ENCODE measurements around the gene LY86. TPM values are rescaled to one million over a fixed set of nuclear protein-coding genes. Genes with fewer than 3 reads are reported as not detected.
A peak's percentile ranks its signal among the peaks of the same experiment; 100 is the strongest.
"Not testable (repeated sequence)": the region's sequence is repeated elsewhere in the genome, so short reads cannot be mapped to it uniquely, and the experiment has no call there.

The LY86 gene
- polyA plus RNA-seq, 3 donors from 2014 or later = 3.2 to 26.3 (median 17.1) TPM

- H3K4me1 Mint-ChIP-seq = peaks cover 26 to 33% of the 10 kb centered on the region in 2 donors
- no peak for DNase-seq
- no peak overlapping the region for H3K27ac Mint-ChIP-seq
- H3K4me3 Mint-ChIP-seq = no peak overlapping the region
- peaks cover 0 to 12% (median 2%) of the 10 kb centered on the region in 3 donors for H3K27me3 Mint-ChIP-seq (ENCODE audit: low read depth in 3 of 3)
- no peaks in the 10 kb centered on the region for H3K36me3 Mint-ChIP-seq
- H3K9me3 Mint-ChIP-seq = no peaks in the 10 kb centered on the region
Measured at GRCh38 chr6:6595025-6595424, 6.5 kb downstream of the LY86 start.

- H3K4me3 Mint-ChIP-seq = no peak overlapping the region
Measured at GRCh38 chr6:6595952-6596351, 7.4 kb downstream of the LY86 start.

GRCh38 chr6:6596529-6597328 is 8.2 kb downstream of the LY86 start:
- Mint-ChIP-seq H3K27me3 (ENCODE audit: low read depth in 3 of 3) (peaks cover 2 to 19% (median 4%) of the 10 kb centered on the region in 3 donors), H3K4me3 (no peak overlapping the region), H3K4me1 (peaks cover 16 to 18% of the 10 kb centered on the region in 2 donors), H3K27ac (no peak overlapping the region), H3K9me3 (no peaks in the 10 kb centered on the region), H3K36me3 (no peaks in the 10 kb centered on the region)
- DNase-seq = no peak

More at GRCh38 chr6:6595952-6596351, 7.4 kb downstream of the LY86 start:
- no peak for DNase-seq
- Mint-ChIP-seq H3K27me3 (ENCODE audit: low read depth in 3 of 3) (peaks cover 0 to 16% (median 2%) of the 10 kb centered on the region in 3 donors), H3K36me3 (no peaks in the 10 kb centered on the region), H3K9me3 (no peaks in the 10 kb centered on the region), H3K4me1 (peaks cover 24 to 26% of the 10 kb centered on the region in 2 donors), H3K27ac (peak overlapping the region in 1 of 6 donors; percentile 13)

- no peak for DNase-seq
- H3K4me1 Mint-ChIP-seq = peaks cover 7 to 15% of the 10 kb centered on the region in 2 donors
- no peak overlapping the region for H3K4me3 Mint-ChIP-seq
- H3K9me3 Mint-ChIP-seq = no peaks in the 10 kb centered on the region
- H3K27ac Mint-ChIP-seq = no peak overlapping the region
- peaks cover 2 to 17% (median 4%) of the 10 kb centered on the region in 3 donors for H3K27me3 Mint-ChIP-seq (ENCODE audit: low read depth in 3 of 3)
- H3K36me3 Mint-ChIP-seq = no peaks in the 10 kb centered on the region
Measured at GRCh38 chr6:6597682-6598081, 9.2 kb downstream of the LY86 start.

- no peak overlapping the region for H3K4me3 Mint-ChIP-seq
- H3K27ac Mint-ChIP-seq = no peak overlapping the region
- H3K27me3 Mint-ChIP-seq (ENCODE audit: low read depth in 3 of 3) = peaks cover 2 to 17% (median 4%) of the 10 kb centered on the region in 3 donors
- peaks cover 0 to 11% of the 10 kb centered on the region in 2 donors for H3K4me1 Mint-ChIP-seq
- H3K9me3 Mint-ChIP-seq = peaks cover 0 to 3% (median 0%) of the 10 kb centered on the region in 6 donors
- H3K36me3 Mint-ChIP-seq = no peaks in the 10 kb centered on the region
- no peak for DNase-seq
Measured at GRCh38 chr6:6599468-6599873, 11.0 kb downstream of the LY86 start.

GRCh38 chr6:6600875-6601274 is 12.4 kb downstream of the LY86 start:
- H3K4me1 Mint-ChIP-seq = peaks cover 0 to 11% of the 10 kb centered on the region in 2 donors
- peaks cover 0 to 5% (median 0%) of the 10 kb centered on the region in 6 donors for H3K9me3 Mint-ChIP-seq
- no peak for DNase-seq
- H3K27ac Mint-ChIP-seq = no peak overlapping the region
- H3K36me3 Mint-ChIP-seq = no peaks in the 10 kb centered on the region
- peaks cover 2 to 20% (median 4%) of the 10 kb centered on the region in 3 donors for H3K27me3 Mint-ChIP-seq (ENCODE audit: low read depth in 3 of 3)
- no peak overlapping the region for H3K4me3 Mint-ChIP-seq

- no peaks in the 10 kb centered on the region for H3K36me3 Mint-ChIP-seq
- H3K4me3 Mint-ChIP-seq = no peak overlapping the region
- no peak for DNase-seq
- peaks cover 0 to 11% of the 10 kb centered on the region in 2 donors for H3K4me1 Mint-ChIP-seq
- no peak overlapping the region for H3K27ac Mint-ChIP-seq
- peaks cover 0 to 5% (median 0%) of the 10 kb centered on the region in 6 donors for H3K9me3 Mint-ChIP-seq
- peaks cover 2 to 21% (median 6%) of the 10 kb centered on the region in 3 donors for H3K27me3 Mint-ChIP-seq (ENCODE audit: low read depth in 3 of 3)
Measured at GRCh38 chr6:6602262-6602661, 13.7 kb downstream of the LY86 start.

GRCh38 chr6:6603317-6603716 is 14.8 kb downstream of the LY86 start:
- Mint-ChIP-seq H3K27me3 (ENCODE audit: low read depth in 3 of 3) (peaks cover 2 to 20% (median 7%) of the 10 kb centered on the region in 3 donors), H3K4me1 (peaks cover 0 to 14% of the 10 kb centered on the region in 2 donors), H3K27ac (peak overlapping the region in 1 of 6 donors; percentile 40), H3K9me3 (peaks cover 0 to 5% (median 0%) of the 10 kb centered on the region in 6 donors), H3K36me3 (no peaks in the 10 kb centered on the region), H3K4me3 (no peak overlapping the region)
- no peak for DNase-seq

- no peak overlapping the region for H3K4me3 Mint-ChIP-seq
- DNase-seq = no peak
- peaks cover 2 to 14% (median 7%) of the 10 kb centered on the region in 3 donors for H3K27me3 Mint-ChIP-seq (ENCODE audit: low read depth in 3 of 3)
- H3K27ac Mint-ChIP-seq = no peak overlapping the region
- H3K36me3 Mint-ChIP-seq = no peaks in the 10 kb centered on the region
- H3K4me1 Mint-ChIP-seq = peaks cover 0 to 19% of the 10 kb centered on the region in 2 donors
- H3K9me3 Mint-ChIP-seq = peaks cover 0 to 5% (median 0%) of the 10 kb centered on the region in 6 donors
Measured at GRCh38 chr6:6604015-6604414, 15.5 kb downstream of the LY86 start.

- peaks cover 4 to 24% of the 10 kb centered on the region in 2 donors for H3K4me1 Mint-ChIP-seq
- H3K27me3 Mint-ChIP-seq (ENCODE audit: low read depth in 3 of 3) = peaks cover 2 to 12% (median 7%) of the 10 kb centered on the region in 3 donors
- no peak overlapping the region for H3K4me3 Mint-ChIP-seq
- H3K36me3 Mint-ChIP-seq = no peaks in the 10 kb centered on the region
- peaks cover 0 to 5% (median 0%) of the 10 kb centered on the region in 6 donors for H3K9me3 Mint-ChIP-seq
- H3K27ac Mint-ChIP-seq = no peak overlapping the region
- no peak for DNase-seq
Measured at GRCh38 chr6:6604566-6604965, 16.0 kb downstream of the LY86 start.

GRCh38 chr6:6605873-6606272 is 17.4 kb downstream of the LY86 start:
- no peak overlapping the region for H3K27ac Mint-ChIP-seq
- no peak for DNase-seq
- peaks cover 17 to 37% of the 10 kb centered on the region in 2 donors for H3K4me1 Mint-ChIP-seq
- peaks cover 0 to 5% (median 0%) of the 10 kb centered on the region in 6 donors for H3K9me3 Mint-ChIP-seq
- H3K4me3 Mint-ChIP-seq = no peak overlapping the region
- H3K27me3 Mint-ChIP-seq (ENCODE audit: low read depth in 3 of 3) = peaks cover 3 to 12% (median 7%) of the 10 kb centered on the region in 3 donors
- H3K36me3 Mint-ChIP-seq = no peaks in the 10 kb centered on the region

GRCh38 chr6:6606391-6607030 is 18.0 kb downstream of the LY86 start:
- not testable (repeated sequence) for H3K36me3 Mint-ChIP-seq; H3K9me3 Mint-ChIP-seq; H3K27me3 Mint-ChIP-seq (ENCODE audit: low read depth in 3 of 3); DNase-seq; H3K27ac Mint-ChIP-seq; H3K4me3 Mint-ChIP-seq
- H3K4me1 Mint-ChIP-seq = peaks cover 23 to 44% of the 10 kb centered on the region in 2 donors

- H3K27ac Mint-ChIP-seq = peak overlapping the region; percentile 70 to 90 (median 82)
- no peak for DNase-seq
- peaks cover 0 to 8% (median 1%) of the 10 kb centered on the region in 6 donors for H3K9me3 Mint-ChIP-seq
- peaks cover 46 to 54% of the 10 kb centered on the region in 2 donors for H3K4me1 Mint-ChIP-seq
- H3K4me3 Mint-ChIP-seq = no peak overlapping the region
- H3K27me3 Mint-ChIP-seq (ENCODE audit: low read depth in 3 of 3) = peaks cover 8 to 28% (median 12%) of the 10 kb centered on the region in 3 donors
- H3K36me3 Mint-ChIP-seq = no peaks in the 10 kb centered on the region
Measured at GRCh38 chr6:6609450-6609849, 20.9 kb downstream of the LY86 start.

Data from immature natural killer cell (primary cell).